CD4-positive, alpha-beta T cell treated with Interleukin-15 for 4 hours (primary cell): Measurements from ENCODE around the gene KPNA4.

Experiments
- DNase-seq: peaks from one replicate; pipeline ENCODE4 v3.0.0-alpha.2; 2020; ENCODE audit warnings: low spot score

Gene KPNA4

DNA sequence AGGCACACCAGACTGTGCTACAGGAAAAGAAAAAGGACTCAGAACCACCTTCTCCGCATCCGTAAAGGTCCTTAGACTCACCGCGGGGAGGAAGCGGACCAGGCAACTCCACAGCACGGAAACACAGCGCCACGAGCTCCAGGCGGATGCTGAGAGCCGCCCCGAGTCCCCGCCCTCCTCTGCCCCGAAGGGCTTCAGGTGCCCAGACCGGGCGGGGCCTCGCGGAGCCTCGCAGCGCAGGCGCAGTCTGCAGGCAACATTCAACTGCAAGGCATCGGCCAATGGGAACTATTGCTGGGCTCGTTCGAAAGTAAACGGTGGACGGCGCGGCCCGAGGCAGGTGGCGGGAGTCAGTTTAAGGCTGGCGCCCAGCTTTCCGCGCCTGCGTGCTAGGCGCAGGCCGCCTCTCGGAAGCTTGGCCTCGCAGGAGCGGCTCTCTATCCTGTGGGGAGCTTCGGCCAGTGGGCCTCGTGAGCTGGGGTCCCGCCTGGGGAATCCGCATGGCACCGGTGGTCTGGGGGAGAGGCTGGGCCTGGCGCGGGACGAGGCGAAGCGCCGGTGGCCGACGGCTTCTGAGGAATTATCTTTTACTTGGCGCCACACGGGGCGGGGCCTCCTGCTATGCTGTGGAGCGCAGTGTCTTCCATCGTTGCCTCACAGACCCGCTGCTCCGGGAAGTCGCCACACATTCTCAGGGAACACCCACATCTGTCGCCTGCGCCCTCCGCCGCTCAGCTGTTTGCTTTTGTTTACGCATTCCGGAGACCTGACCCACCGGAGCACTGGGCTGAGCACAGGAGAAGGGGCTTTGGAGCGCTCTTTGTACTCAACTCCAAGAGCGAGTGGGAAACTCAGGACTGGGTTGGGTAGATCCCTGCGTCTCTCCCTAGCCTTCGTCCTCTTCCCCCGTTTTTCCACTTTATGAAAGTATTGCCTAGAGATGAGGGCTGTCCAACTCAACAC is 115.5 kb downstream of the KPNA4 start, which contains the start of gene TRIM59:
TSS of gene TRIM59 (minus strand) at position 151 of the 963 bp plus-strand sequence. CDS start 10,603 bp downstream, outside the sequence.
- DNase-seq: peak; percentile 97

DNA sequence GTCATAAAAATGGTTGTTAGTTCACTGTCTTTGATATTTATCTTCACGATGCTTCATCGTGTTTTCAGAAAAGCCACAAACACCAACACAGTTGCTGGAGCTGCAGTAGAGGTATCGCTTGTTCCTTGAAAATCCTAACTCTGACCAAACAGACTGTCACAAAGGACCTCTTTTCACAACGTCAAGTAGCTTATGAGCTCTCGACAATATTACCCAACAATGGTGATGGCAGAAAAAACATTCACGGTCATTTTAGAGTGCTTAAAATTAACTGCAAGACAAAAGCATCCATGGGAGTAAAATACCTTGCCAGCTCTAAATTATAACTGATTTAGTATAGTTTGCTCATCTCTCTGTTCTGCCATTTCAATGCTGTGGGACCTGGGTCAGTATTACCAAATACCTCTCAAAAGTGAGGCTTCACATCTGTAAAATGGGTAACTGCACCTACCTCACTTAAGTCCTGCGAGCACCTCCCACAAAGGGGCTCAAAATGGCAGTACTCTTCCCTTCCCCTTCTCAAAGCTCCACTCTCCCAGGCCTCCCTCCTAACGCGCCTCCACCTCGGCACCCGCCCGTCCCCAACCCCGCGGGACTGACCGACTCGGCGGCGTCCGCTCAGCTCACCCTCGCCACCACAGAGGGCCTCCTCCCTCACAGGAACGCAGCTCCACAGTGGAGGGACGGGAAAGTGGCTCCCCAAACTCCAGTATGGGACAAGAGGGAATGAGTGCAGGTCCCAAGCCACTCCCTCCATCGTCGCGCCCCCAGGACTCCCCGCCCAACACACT is 116.3 kb downstream of the KPNA4 start:
- peak; percentile 42 for DNase-seq

DNA sequence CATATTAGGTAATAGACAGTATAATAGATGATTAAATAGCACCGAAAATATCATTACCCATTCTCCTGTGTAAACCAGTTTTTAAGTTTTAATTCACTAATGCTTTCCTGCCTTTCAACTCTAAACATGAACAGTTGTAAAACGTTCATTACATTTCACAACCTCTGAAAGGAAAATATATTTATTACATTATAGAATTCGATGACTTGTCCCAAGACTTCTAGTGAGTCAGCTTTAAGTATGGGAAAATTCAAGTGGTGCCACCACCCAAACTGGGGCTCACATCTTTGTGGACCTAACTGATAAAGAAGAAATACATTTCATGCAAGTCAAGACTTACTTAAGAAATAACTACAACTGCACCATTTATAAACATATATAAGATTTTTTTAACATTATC is 117.8 kb downstream of the KPNA4 start:
- DNase-seq: no peak

DNA sequence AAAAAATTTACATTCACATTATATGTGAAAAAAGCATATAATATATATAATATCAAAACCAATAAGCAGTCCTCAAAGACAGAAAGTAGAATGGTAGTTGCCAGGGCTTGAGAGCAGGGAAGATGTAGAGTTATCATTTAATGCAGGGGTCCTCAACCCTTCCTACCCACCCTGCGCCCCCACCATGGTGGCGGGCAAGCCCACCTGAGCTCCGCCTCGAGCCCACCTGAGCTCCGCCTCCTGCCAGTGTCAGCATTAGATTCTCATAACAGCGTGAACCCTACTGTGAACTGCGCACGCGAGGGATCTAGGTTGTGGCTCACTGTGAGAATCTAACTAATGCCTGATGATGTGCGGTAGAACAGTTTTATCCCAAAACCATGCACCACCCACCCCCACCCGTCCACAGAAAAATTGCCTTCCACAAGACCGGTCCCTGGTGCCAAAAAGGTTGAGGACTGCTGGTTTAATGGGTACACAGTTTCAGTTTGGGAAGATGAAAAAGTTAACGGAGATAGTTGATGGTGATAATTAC is 118.8 kb downstream of the KPNA4 start:
- DNase-seq: no peak

DNA sequence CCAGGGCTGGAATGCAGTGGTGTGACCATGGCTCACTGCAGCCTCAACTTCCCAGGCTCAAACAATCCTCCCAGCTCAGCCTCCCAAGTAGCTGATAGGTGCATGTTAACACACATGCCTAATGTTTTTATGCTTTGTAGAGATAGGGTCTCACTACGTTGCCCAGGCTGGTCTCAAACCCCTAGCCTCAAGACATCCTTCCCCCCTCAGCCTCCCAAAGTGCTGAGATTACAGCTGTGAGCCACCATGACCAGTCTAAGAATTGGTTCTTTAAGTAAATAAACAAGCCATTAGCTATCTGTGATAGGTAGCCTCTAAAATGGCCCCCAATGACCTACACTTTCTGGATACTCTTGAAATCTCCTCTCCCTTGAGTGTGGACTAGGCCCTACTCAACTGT is 119.5 kb downstream of the KPNA4 start:
- no peak for DNase-seq
